ENCODE results near the gene BLACAT1. TPM values are rescaled to one million over a fixed set of nuclear protein-coding genes. Genes with fewer than 3 reads are reported as not detected.

Gene BLACAT1
- total RNA-seq, 2 donors from 2014 or later = 1.0 TPM; not detected in 1

DNA sequence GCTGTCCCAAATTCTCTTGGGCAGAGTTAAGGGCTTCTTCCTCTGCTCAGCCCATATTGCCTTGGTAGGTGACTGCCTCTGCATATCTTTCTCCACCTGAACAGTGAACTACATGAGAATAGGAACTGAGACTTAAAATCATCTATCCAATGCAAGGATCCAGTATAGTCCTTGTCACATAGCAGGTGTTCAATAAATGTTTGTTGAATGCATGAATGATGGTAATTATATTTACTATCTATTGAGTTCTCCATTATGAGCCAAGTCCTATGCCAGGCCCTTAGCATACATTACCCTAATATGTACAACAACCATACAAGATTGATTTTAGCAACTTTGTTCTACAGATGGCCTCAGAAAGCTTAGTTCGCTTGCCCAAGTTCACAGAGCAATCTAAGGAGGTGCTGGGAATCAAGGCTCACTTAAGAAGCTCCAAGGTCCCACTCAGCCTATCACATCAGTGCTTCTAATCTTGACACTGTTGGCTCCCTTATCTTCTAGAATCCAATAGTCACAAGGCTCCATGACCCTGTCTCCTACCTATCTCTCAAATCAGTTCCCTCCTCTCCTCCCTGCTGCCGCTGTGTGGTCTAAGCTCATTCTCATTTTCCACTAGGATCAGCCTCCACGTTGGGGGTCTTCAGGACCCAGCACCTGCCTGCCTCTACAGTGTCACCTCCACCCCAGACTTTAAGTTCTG, 46.4 kb upstream of the BLACAT1 start:
- H3K36me3 ChIP-seq (replicated peaks in 1 of 2; ENCODE audit: insufficient read depth in 1 of 2, low read depth in 2 of 2) = no peaks in the 10 kb centered on the region
- H3K4me3 ChIP-seq = no peak overlapping the region
- H3K27ac ChIP-seq = no peak overlapping the region
- 73 to 75% methylated on average over 3 of the region's 3 CpGs for WGBS, 2 donors
- no peaks in the 10 kb centered on the region for H3K9me3 ChIP-seq
- no peaks in the 10 kb centered on the region for H3K27me3 ChIP-seq
- no peak for TF ChIP-seq CTCF (IDR thresholded peaks at IDR 0.05)
- TF ChIP-seq POLR2A (IDR thresholded peaks at IDR 0.05) = no peak
- intact Hi-C loops (cut with DNase I) = no loop called here
- H3K4me1 ChIP-seq = peaks cover 25% of the 10 kb centered on the region
- no peak for ATAC-seq
- no peak for DNase-seq

- TF ChIP-seq POLR2A (IDR thresholded peaks at IDR 0.05) = no peak
- no peak for TF ChIP-seq CTCF (IDR thresholded peaks at IDR 0.05)
- no peak for ATAC-seq
- Histone ChIP-seq H3K4me1 (peaks cover 20% of the 10 kb centered on the region), H3K9me3 (no peaks in the 10 kb centered on the region), H3K4me3 (no peak overlapping the region), H3K27ac (no peak overlapping the region), H3K36me3 (replicated peaks in 1 of 2; ENCODE audit: insufficient read depth in 1 of 2, low read depth in 2 of 2) (no peaks in the 10 kb centered on the region), H3K27me3 (no peaks in the 10 kb centered on the region)
- 79 to 82% methylated on average over 7 to 9 of the region's 9 CpGs for WGBS, 2 donors
- intact Hi-C loops (cut with DNase I) = no loop called here
- peak in 1 of 4 donors; percentile 24 for DNase-seq
Measured at GRCh38 chr1:205500240-205501233, 44.7 kb upstream of the BLACAT1 start.

DNA sequence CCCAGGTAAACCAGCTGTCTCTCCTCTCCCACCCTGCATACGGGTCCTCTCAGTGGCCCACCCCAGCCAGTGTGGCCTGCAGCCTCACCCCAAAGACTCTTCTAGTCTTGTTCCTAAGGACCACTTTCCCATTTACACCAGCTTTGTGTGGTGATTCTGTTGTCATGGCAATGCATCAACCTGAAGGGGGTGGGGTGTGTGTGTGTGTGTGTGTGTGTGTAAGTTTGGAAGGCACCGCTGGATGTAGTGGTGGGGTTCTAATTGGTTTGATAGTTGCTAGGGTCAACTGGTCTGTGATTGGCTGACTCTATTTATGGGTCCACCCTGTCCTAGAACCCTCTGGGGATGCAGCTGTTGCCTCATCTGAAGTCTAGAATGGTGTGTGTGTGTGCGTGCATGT, 43.9 kb upstream of the BLACAT1 start:
- Histone ChIP-seq H3K36me3 (replicated peaks in 1 of 2; ENCODE audit: insufficient read depth in 1 of 2, low read depth in 2 of 2) (no peaks in the 10 kb centered on the region), H3K27ac (no peak overlapping the region), H3K27me3 (no peaks in the 10 kb centered on the region), H3K4me1 (peaks cover 17% of the 10 kb centered on the region), H3K4me3 (no peak overlapping the region), H3K9me3 (no peaks in the 10 kb centered on the region)
- DNase-seq (no peak), ATAC-seq (no peak)
- intact Hi-C loops (cut with DNase I) = no loop called here
- no peak for TF ChIP-seq CTCF (IDR thresholded peaks at IDR 0.05)
- no peak for TF ChIP-seq POLR2A (IDR thresholded peaks at IDR 0.05)
- 73 to 80% methylated on average over 2 to 3 of the region's 3 CpGs for WGBS, 2 donors

- whole genome bisulfite sequencing, 2 donors = 79% methylated on average over 7 of the region's 7 CpGs
- Histone ChIP-seq H3K27me3 (no peaks in the 10 kb centered on the region), H3K4me3 (no peak overlapping the region), H3K9me3 (no peaks in the 10 kb centered on the region), H3K27ac (no peak overlapping the region), H3K4me1 (peaks cover 22% of the 10 kb centered on the region), H3K36me3 (replicated peaks in 1 of 2; ENCODE audit: insufficient read depth in 1 of 2, low read depth in 2 of 2) (no peaks in the 10 kb centered on the region)
- DNase-seq (no peak), ATAC-seq (no peak)
- intact Hi-C loops (cut with DNase I) = no loop called here
- TF ChIP-seq CTCF (IDR thresholded peaks at IDR 0.05) = no peak
Measured at GRCh38 chr1:205497351-205497750, 41.5 kb upstream of the BLACAT1 start.

Measured in body of pancreas (tissue), 4 donors.